Measurements from ENCODE around the gene CTBP1. TPM values are rescaled to one million over a fixed set of nuclear protein-coding genes. Genes with fewer than 3 reads are reported as not detected.

The CTBP1 gene
- total RNA-seq, 1 experiment from 2014 or later, result 153 TPM

- Histone ChIP-seq H4K20me1 (ENCODE audit: insufficient read depth) (peaks cover 9% of the 10 kb centered on the region), H3K4me3 (no peak overlapping the region), H3F3A (ENCODE audit: insufficient read depth, low read depth) (no peaks in the 10 kb centered on the region; the same call in 1 of the 2 replicates), H3K4me1 (replicated peaks; ENCODE audit: insufficient read depth) (no peaks in the 10 kb centered on the region), H3K9me2 (ENCODE audit: insufficient read depth) (no peaks in the 10 kb centered on the region), H3K27me3 (ENCODE audit: insufficient read depth, low read depth) (no peaks in the 10 kb centered on the region), H3K27ac (no peak overlapping the region), H3K9me3 (ENCODE audit: insufficient read depth, low read depth) (no peaks in the 10 kb centered on the region), H2AFZ (no peak overlapping the region), H3K36me3 (ENCODE audit: low read depth) (no peaks in the 10 kb centered on the region; the same call in 1 of the 2 replicates), H3K4me2 (no peak overlapping the region), H3K79me2 (ENCODE audit: low read depth) (no peaks in the 10 kb centered on the region)
- DNase-seq, result no peak
- BruUV-seq (replicated peaks), result no TSS peak
- POLR2A ChIA-PET (ENCODE audit: unreplicated experiment), result no interaction called here
- intact Hi-C loops (cut with micrococcal nuclease; ENCODE audit: unreplicated experiment), result no loop called here
- TF ChIP-seq CTCF (conservative IDR thresholded peaks at IDR 0.05), result no peak
- no peak for TF ChIP-seq EZH2 (IDR thresholded peaks at IDR 0.05; ENCODE audit: low read depth)
- CTCF ChIA-PET, result no interaction called here
These were observed 32.0 kb downstream of the CTBP1 start for GRCh38 chr4:1216869-1217294.

- H3K27me3 ChIP-seq (ENCODE audit: insufficient read depth, low read depth), result no peaks in the 10 kb centered on the region
- no peak overlapping the region for H2AFZ ChIP-seq
- CTCF ChIA-PET, result no interaction called here
- H3F3A ChIP-seq (ENCODE audit: insufficient read depth, low read depth), result no peaks in the 10 kb centered on the region; the same call in 1 of the 2 replicates
- POLR2A ChIA-PET (ENCODE audit: unreplicated experiment), result no interaction called here
- H3K36me3 ChIP-seq (ENCODE audit: low read depth), result no peaks in the 10 kb centered on the region; the same call in 1 of the 2 replicates
- DNase-seq, result no peak
- BruUV-seq (replicated peaks), result no TSS peak
- peaks cover 9% of the 10 kb centered on the region for H4K20me1 ChIP-seq (ENCODE audit: insufficient read depth)
- H3K4me1 ChIP-seq (replicated peaks; ENCODE audit: insufficient read depth), result no peaks in the 10 kb centered on the region
- H3K27ac ChIP-seq, result no peak overlapping the region
- no peaks in the 10 kb centered on the region for H3K79me2 ChIP-seq (ENCODE audit: low read depth)
- H3K4me2 ChIP-seq, result no peak overlapping the region
- H3K9me2 ChIP-seq (ENCODE audit: insufficient read depth), result no peaks in the 10 kb centered on the region
- intact Hi-C loops (cut with micrococcal nuclease; ENCODE audit: unreplicated experiment), result no loop called here
- no peaks in the 10 kb centered on the region for H3K9me3 ChIP-seq (ENCODE audit: insufficient read depth, low read depth)
- no peak for TF ChIP-seq CTCF (conservative IDR thresholded peaks at IDR 0.05)
- no peak for TF ChIP-seq EZH2 (IDR thresholded peaks at IDR 0.05; ENCODE audit: low read depth)
- no peak overlapping the region for H3K4me3 ChIP-seq
These were observed 32.8 kb downstream of the CTBP1 start for GRCh38 chr4:1216076-1216614.

GRCh38 chr4:1215141-1216075 is 33.5 kb downstream of the CTBP1 start:
- Histone ChIP-seq H3K36me3 (ENCODE audit: low read depth) (no peaks in the 10 kb centered on the region; the same call in 1 of the 2 replicates), H3K4me3 (no peak overlapping the region), H3K27me3 (ENCODE audit: insufficient read depth, low read depth) (no peaks in the 10 kb centered on the region), H3K9me3 (ENCODE audit: insufficient read depth, low read depth) (no peaks in the 10 kb centered on the region), H3K4me1 (replicated peaks; ENCODE audit: insufficient read depth) (no peaks in the 10 kb centered on the region), H3K9me2 (ENCODE audit: insufficient read depth) (no peaks in the 10 kb centered on the region), H3F3A (ENCODE audit: insufficient read depth, low read depth) (no peaks in the 10 kb centered on the region), H2AFZ (no peak overlapping the region), H3K79me2 (ENCODE audit: low read depth) (no peaks in the 10 kb centered on the region), H3K27ac (no peak overlapping the region), H3K4me2 (no peak overlapping the region), H4K20me1 (ENCODE audit: insufficient read depth) (peaks cover 7% of the 10 kb centered on the region)
- DNase-seq, result no peak
- intact Hi-C loops (cut with micrococcal nuclease; ENCODE audit: unreplicated experiment), result no loop called here
- ChIA-PET POLR2A (ENCODE audit: unreplicated experiment) (no interaction called here), CTCF (no interaction called here)
- BruUV-seq (replicated peaks), result no TSS peak
- TF ChIP-seq CTCF (conservative IDR thresholded peaks at IDR 0.05), result no peak
- no peak for TF ChIP-seq EZH2 (IDR thresholded peaks at IDR 0.05; ENCODE audit: low read depth)
